Endothelial cell (in vitro differentiated cells): ENCODE measurements around the gene MSANTD2. TPM values are rescaled to one million over a fixed set of nuclear protein-coding genes. Genes with fewer than 3 reads are reported as not detected.

Experiments used
- DNase-seq: peaks from one replicate; pipeline ENCODE4 v3.0.0; 2021; ENCODE audit warnings: low spot score
- H3K27ac Mint-ChIP-seq: one replicate; pipeline ENCODE4 v1.8.0; 2021; ENCODE audit warnings: mixed read lengths, inconsistent platforms; ENCODE audit not compliant: unreplicated experiment
- H3K27me3 Mint-ChIP-seq: one replicate; pipeline ENCODE4 v1.8.0; 2021; ENCODE audit warnings: mild to moderate bottlenecking, moderate library complexity, mixed read lengths, inconsistent platforms; ENCODE audit not compliant: unreplicated experiment
- H3K36me3 Mint-ChIP-seq: one replicate; pipeline ENCODE4 v1.8.0; 2021; ENCODE audit warnings: mild to moderate bottlenecking, low read depth, mixed read lengths, inconsistent platforms; ENCODE audit not compliant: unreplicated experiment
- H3K4me1 Mint-ChIP-seq: one replicate; pipeline ENCODE4 v1.8.0; 2021; ENCODE audit warnings: mild to moderate bottlenecking, mixed read lengths, inconsistent platforms; ENCODE audit not compliant: unreplicated experiment
- H3K4me3 Mint-ChIP-seq: one replicate; pipeline ENCODE4 v1.8.0; 2021; ENCODE audit warnings: mild to moderate bottlenecking, mixed read lengths, inconsistent platforms; ENCODE audit not compliant: unreplicated experiment
- H3K9me3 Mint-ChIP-seq: one replicate; pipeline ENCODE4 v1.8.0; 2021; ENCODE audit warnings: mixed read lengths, inconsistent platforms; ENCODE audit not compliant: unreplicated experiment
- CTCF ChIP-seq: fragments of 200-600 bp; sonication (generic); IDR thresholded peaks from one replicate; pipeline ENCODE4 v1.5.0; 2021; ENCODE audit warnings: antibody characterized with exemption; ENCODE audit not compliant: unreplicated experiment
- total RNA-seq: library from RNA; stranded (reverse); fragmentation: NEBNext Ultra II Directional; extraction: Animal tissue kit (Norgen Biotek cat#: 25700); gene quantifications from one replicate; pipeline ENCODE4 v1.2.1, GENCODE V29; 2021; ENCODE audit not compliant: unreplicated experiment

The MSANTD2 gene
- total RNA-seq, 1 donor from 2014 or later: 32.4 TPM

DNA sequence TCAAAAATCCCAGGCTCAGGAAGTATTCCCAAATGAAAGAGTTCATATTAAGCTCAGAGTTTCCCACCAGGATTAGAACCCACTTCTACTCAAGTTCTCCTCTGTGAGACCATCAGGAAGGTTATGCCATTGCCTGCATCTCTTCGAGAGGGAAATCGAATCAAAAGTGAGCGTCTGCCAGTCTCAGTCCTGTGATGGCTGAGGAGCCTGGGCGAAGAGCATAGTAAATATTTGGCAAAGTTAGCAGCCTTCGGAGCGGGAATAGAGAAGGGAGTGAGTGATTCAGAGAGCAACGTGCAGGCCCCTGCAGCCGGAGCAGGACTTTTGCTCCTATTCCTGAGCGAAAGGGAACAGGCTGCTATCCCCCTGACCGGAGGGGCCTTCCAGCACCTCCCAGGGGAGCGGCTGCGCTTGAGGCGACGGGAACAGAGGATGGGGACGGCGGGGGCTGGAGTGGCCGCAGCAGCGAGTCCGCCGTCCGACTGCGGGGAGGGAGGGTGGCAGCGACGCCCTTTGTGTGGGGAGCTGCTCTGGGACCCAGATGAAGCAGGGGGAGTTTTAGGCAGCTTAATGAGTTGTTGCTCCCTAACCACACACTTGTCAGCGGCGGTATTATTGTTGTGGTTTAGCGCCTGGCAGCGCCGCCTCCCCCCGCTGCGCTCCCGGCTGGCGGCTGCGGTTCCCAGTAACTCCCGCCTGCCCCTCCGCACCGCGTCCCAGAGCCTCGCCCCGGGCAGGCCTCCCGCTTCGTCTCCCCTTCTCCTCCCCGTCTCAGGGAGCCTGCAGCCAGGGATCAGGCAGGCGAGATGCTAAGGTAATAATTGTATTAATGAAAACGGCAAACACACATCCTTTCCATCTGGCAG, 82.2 kb downstream of the MSANTD2 start:
- Mint-ChIP-seq H3K9me3 (no peaks in the 10 kb centered on the region), H3K36me3 (no peaks in the 10 kb centered on the region), H3K27ac (no peak overlapping the region), H3K4me3 (peak overlapping the region; percentile 86), H3K4me1 (peaks cover 24% of the 10 kb centered on the region), H3K27me3 (peaks cover 17% of the 10 kb centered on the region)
- no peak for TF ChIP-seq CTCF
- DNase-seq: peak; percentile 23

- no peak for TF ChIP-seq CTCF
- Mint-ChIP-seq H3K27me3 (peaks cover 14% of the 10 kb centered on the region), H3K27ac (no peak overlapping the region), H3K4me1 (peaks cover 19% of the 10 kb centered on the region), H3K9me3 (no peaks in the 10 kb centered on the region), H3K36me3 (no peaks in the 10 kb centered on the region), H3K4me3 (peak overlapping the region; percentile 86)
- no peak for DNase-seq
Observed at GRCh38 chr11:124717421-124717785, 82.8 kb downstream of the MSANTD2 start.

DNA sequence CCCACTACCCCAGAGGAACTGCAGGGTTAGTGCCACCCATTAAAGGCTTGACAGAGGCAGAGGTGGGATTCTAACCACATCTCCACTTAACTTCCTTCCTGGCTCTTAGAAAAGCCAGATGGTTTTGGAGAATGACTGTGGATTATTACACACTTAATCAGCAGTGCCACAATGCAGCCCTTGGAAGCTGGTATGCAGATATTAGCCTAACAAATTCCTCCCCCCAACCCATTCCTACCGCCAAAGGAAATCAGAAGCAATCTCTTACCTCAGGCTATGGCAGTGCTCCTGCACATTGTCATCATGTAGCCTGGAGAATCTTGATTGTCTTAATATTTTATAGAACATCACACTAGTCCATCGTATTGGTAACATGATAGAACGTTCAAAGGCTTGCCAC, 83.6 kb downstream of the MSANTD2 start:
- Mint-ChIP-seq H3K4me3 (no peak overlapping the region), H3K9me3 (no peaks in the 10 kb centered on the region), H3K27me3 (peaks cover 12% of the 10 kb centered on the region), H3K36me3 (no peaks in the 10 kb centered on the region), H3K27ac (no peak overlapping the region), H3K4me1 (peaks cover 13% of the 10 kb centered on the region)
- DNase-seq: no peak
- TF ChIP-seq CTCF: no peak

Other genes with a start within 250 kb of the MSANTD2 start
- 0.46 TPM for gene OR8A1, start 230.4 kb downstream of the MSANTD2 start, total RNA-seq
- gene PANX3, start 189.0 kb downstream of the MSANTD2 start, total RNA-seq: 0.21 TPM
- gene TBRG1, start 177.5 kb downstream of the MSANTD2 start, total RNA-seq: 87.3 TPM
- 11.4 TPM for gene SIAE, start 126.7 kb downstream of the MSANTD2 start, total RNA-seq
- 4.3 TPM for gene SPA17, start 126.5 kb downstream of the MSANTD2 start, total RNA-seq
- gene NRGN, start 60.5 kb downstream of the MSANTD2 start, total RNA-seq: 17.0 TPM
- 8.6 TPM for gene VSIG2, start 48.2 kb downstream of the MSANTD2 start, total RNA-seq
- gene ESAM, start 38.1 kb downstream of the MSANTD2 start, total RNA-seq: 490 TPM
- gene ROBO3, start 65.0 kb upstream of the MSANTD2 start, total RNA-seq: 40.0 TPM
- gene ROBO4, start 97.5 kb upstream of the MSANTD2 start, total RNA-seq: 28.8 TPM
- not detected for gene HEPN1, start 118.8 kb upstream of the MSANTD2 start, total RNA-seq
- gene HEPACAM, start 135.6 kb upstream of the MSANTD2 start, total RNA-seq: 0.08 TPM
- 2.4 TPM for gene CCDC15, start 153.8 kb upstream of the MSANTD2 start, total RNA-seq